Parathyroid adenoma (tissue), 2 donors: ENCODE data around the gene COPB2.

ENCODE experiments used
- H2AFZ ChIP-seq: fragments of 300-600 bp; sonication (generic); one replicate; pipeline ENCODE4 v1.7.0; 2017; ENCODE audit warnings: antibody characterized with exemption, mild to moderate bottlenecking
- H3K27ac ChIP-seq: fragments of 300-600 bp; sonication (generic); one replicate; pipeline ENCODE4 v1.7.0; 2017
- H3K27me3 ChIP-seq: fragments of 300-600 bp; sonication (generic); one replicate; pipeline ENCODE4 v1.7.0; 2017; ENCODE audit warnings: low read length; ENCODE audit not compliant: control insufficient read depth, insufficient read depth
- H3K36me3 ChIP-seq: fragments of 300-600 bp; sonication (generic); one replicate; pipeline ENCODE4 v1.7.0; 2017; ENCODE audit warnings: low read length; ENCODE audit not compliant: control insufficient read depth, insufficient read depth
- H3K4me1 ChIP-seq: fragments of 300-600 bp; sonication (generic); one replicate; pipeline ENCODE4 v1.7.0; 2017; ENCODE audit warnings: control low read depth
- H3K4me2 ChIP-seq: fragments of 300-600 bp; sonication (generic); one replicate; pipeline ENCODE4 v1.7.0; 2017; ENCODE audit warnings: low read length
- H3K4me3 ChIP-seq: fragments of 300-600 bp; sonication (generic); one replicate; pipeline ENCODE4 v1.7.0; 2017; ENCODE audit warnings: low read depth, low read length
- H3K79me2 ChIP-seq: fragments of 300-600 bp; sonication (generic); one replicate; pipeline ENCODE4 v1.7.0; 2017; ENCODE audit warnings: control low read depth
- H3K9ac ChIP-seq: fragments of 300-600 bp; sonication (generic); one replicate; pipeline ENCODE4 v1.7.0; 2017; ENCODE audit warnings: mild to moderate bottlenecking
- H3K9me3 ChIP-seq: fragments of 300-600 bp; sonication (generic); one replicate; pipeline ENCODE4 v1.7.0; 2017; ENCODE audit warnings: low read length; ENCODE audit not compliant: control insufficient read depth
- TF ChIP-seq, protein P1 (sequence below): fragments of 300-600 bp; sonication (generic); IDR thresholded peaks from one replicate; pipeline ENCODE4 v1.7.0; 2017; ENCODE audit warnings: antibody characterized with exemption, mild to moderate bottlenecking
- donor health status: primary hyperparathyroidism.

Gene COPB2

DNA sequence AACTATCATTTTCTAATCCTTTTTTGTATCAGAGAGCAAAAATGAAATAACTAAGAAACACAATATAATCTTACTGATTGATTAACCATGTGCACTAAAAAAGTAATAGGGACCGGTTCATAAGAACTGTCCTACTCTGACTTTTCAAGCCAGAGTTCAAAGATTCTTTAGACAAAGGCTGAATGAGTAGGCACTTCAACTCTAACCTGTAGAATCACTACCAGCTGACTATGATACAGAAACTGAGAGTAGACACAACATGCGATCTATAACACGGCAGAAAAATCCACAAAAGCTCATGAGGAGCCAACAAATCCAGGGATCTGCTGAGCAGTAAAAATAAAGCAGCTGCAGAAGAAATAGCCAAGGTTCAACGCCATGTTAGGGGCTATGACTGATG lies 8.9 kb downstream of the COPB2 start:
- Histone ChIP-seq H3K4me3 (no peak overlapping the region), H3K79me2 (peaks cover 11% of the 10 kb centered on the region), H3K36me3 (no peaks in the 10 kb centered on the region), H3K9me3 (no peaks in the 10 kb centered on the region), H3K27me3 (no peaks in the 10 kb centered on the region), H3K4me2 (no peak overlapping the region), H2AFZ (no peak overlapping the region), H3K9ac (no peak overlapping the region), H3K27ac (no peak overlapping the region), H3K4me1 (no peaks in the 10 kb centered on the region)
- TF ChIP-seq, protein P1, sequence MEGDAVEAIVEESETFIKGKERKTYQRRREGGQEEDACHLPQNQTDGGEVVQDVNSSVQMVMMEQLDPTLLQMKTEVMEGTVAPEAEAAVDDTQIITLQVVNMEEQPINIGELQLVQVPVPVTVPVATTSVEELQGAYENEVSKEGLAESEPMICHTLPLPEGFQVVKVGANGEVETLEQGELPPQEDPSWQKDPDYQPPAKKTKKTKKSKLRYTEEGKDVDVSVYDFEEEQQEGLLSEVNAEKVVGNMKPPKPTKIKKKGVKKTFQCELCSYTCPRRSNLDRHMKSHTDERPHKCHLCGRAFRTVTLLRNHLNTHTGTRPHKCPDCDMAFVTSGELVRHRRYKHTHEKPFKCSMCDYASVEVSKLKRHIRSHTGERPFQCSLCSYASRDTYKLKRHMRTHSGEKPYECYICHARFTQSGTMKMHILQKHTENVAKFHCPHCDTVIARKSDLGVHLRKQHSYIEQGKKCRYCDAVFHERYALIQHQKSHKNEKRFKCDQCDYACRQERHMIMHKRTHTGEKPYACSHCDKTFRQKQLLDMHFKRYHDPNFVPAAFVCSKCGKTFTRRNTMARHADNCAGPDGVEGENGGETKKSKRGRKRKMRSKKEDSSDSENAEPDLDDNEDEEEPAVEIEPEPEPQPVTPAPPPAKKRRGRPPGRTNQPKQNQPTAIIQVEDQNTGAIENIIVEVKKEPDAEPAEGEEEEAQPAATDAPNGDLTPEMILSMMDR: no peak

DNA sequence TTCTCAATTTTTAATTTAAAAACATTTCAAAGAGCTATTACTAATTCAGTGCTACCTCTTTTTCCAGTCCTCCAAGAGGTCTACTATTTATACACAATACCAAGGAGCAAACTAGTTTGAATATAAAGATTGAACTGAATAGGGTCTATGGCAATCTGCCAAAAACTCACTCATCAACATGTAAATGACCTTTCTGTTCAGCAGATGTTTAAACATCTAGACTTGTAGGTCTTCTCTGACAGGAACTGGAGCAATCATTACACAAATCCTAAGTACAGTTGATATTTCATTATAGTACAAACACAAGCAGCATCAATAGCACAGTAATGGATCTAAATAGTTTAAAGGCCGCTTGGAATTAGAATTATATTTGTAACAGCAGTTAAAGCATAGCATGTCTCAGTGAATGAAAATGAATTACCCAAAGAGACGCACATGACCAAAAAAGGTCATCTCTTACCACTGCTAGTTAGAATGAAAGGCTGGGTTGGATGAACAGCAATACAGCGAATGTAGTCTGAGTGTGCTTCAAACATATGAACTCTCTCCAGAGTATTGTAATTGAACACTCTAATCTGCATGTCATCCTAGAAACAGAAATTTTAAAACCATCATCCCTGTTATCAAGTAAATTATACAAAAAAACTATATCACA lies 10.7 kb downstream of the COPB2 start:
- TF ChIP-seq, protein P1: no peak
- H3K79me2 ChIP-seq: peaks cover 6% of the 10 kb centered on the region
- no peak overlapping the region for H3K27ac ChIP-seq
- H2AFZ ChIP-seq: no peak overlapping the region
- H3K36me3 ChIP-seq: no peaks in the 10 kb centered on the region
- no peaks in the 10 kb centered on the region for H3K27me3 ChIP-seq
- H3K4me2 ChIP-seq: no peak overlapping the region
- H3K9me3 ChIP-seq: no peaks in the 10 kb centered on the region
- H3K4me3 ChIP-seq: no peak overlapping the region
- H3K4me1 ChIP-seq: no peaks in the 10 kb centered on the region
- H3K9ac ChIP-seq: no peak overlapping the region

DNA sequence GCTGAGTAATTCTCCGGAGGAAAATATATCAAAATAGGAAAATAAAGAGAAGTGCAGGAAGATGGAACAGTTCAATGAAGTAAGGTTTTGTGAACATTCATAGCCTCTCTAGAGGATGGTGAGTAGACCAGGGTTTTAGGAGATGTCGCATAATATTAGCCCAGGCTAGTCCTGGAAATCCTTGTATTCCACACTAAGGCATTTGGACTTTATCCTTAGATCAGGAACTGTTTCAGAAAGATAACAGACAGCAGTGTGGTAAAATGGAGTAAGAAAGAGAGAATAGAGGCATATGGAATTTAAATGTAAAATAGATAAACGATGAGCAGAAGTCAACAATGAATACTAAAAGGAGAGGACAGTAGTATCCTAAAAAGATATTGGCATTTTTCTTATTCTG lies 12.1 kb downstream of the COPB2 start:
- no peaks in the 10 kb centered on the region for H3K36me3 ChIP-seq
- TF ChIP-seq, protein P1: no peak

DNA sequence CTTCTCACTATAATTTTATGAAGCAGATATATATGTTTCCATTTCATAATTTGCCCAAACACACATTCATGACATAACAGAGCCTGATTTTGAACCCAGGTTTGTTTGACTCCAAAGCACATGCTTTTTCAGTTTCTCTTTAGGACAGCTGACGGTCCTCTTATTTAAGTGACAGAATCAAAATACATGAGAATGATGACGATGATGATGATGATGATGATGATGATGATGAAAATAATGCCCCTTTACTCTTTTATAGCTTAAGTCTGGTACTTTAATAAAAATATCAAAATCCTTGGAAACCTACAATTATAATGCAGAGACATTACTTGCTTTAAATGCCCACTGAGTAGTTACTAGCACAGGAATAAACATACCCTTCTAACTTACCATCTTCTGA lies 15.3 kb downstream of the COPB2 start:
- Histone ChIP-seq H3K79me2 (peaks cover 5% of the 10 kb centered on the region), H3K27ac (no peak overlapping the region), H3K27me3 (no peaks in the 10 kb centered on the region), H3K9ac (no peak overlapping the region), H3K4me3 (no peak overlapping the region), H3K4me1 (no peaks in the 10 kb centered on the region), H3K9me3 (no peaks in the 10 kb centered on the region), H3K36me3 (no peaks in the 10 kb centered on the region), H2AFZ (no peak overlapping the region), H3K4me2 (no peak overlapping the region)
- TF ChIP-seq, protein P1: no peak

More for the DNA sequence above, 12.1 kb downstream of the COPB2 start:
- no peaks in the 10 kb centered on the region for H3K9me3 ChIP-seq
- no peaks in the 10 kb centered on the region for H3K27me3 ChIP-seq
- no peak overlapping the region for H3K9ac ChIP-seq
- no peak overlapping the region for H3K4me3 ChIP-seq
- no peak overlapping the region for H3K27ac ChIP-seq
- peaks cover 6% of the 10 kb centered on the region for H3K79me2 ChIP-seq
- H2AFZ ChIP-seq: no peak overlapping the region
- no peak overlapping the region for H3K4me2 ChIP-seq
- no peaks in the 10 kb centered on the region for H3K4me1 ChIP-seq

DNA sequence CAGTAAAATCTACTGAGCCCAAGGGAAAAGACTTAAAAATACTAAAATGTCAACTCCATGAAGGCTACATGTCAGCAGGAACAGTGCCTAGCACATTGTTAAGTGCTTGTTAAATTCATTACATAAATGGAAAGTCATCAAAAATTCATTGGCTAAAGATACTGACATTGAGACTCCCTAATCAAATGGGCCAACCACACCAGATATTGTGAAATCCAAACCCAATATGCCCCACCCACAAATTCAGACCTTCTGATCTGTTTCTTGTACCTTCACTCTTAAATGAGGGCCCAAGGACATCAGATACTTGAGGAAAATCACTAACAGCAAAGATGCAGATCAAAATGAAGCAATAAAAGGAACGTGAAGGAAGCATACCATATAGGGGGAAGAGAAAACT lies 24.9 kb downstream of the COPB2 start:
- H3K4me2 ChIP-seq: no peak overlapping the region
- peaks cover 9% of the 10 kb centered on the region for H3K79me2 ChIP-seq
- no peaks in the 10 kb centered on the region for H3K27me3 ChIP-seq
- no peaks in the 10 kb centered on the region for H3K36me3 ChIP-seq
- H2AFZ ChIP-seq: no peak overlapping the region
- TF ChIP-seq, protein P1: no peak
- H3K9me3 ChIP-seq: no peaks in the 10 kb centered on the region
- H3K27ac ChIP-seq: no peak overlapping the region
- H3K4me1 ChIP-seq: no peaks in the 10 kb centered on the region
- H3K9ac ChIP-seq: no peak overlapping the region
- no peak overlapping the region for H3K4me3 ChIP-seq
